ENCODE results near the gene KRT32. TPM values are rescaled to one million over a fixed set of nuclear protein-coding genes. Genes with fewer than 3 reads are reported as not detected.

KRT32 gene
- total RNA-seq, 1 experiment from 2014 or later, result 0.42 TPM

- ChIA-PET POLR2A (no interaction called here), RAD21 (ENCODE audit: low non-redundant PET in 1 of 2, low total read pairs in 2 of 2, uncharacterized antibody in 2 of 2, unreplicated experiment in 2 of 2) (no interaction called here), CTCF (no interaction called here)
- Histone ChIP-seq H3K4me2 (ENCODE audit: low read length) (no peak overlapping the region), H3K4me1 (ENCODE audit: control insufficient read depth in 1 of 2, insufficient read depth in 2 of 2, low read length in 2 of 2) (peaks cover 15 to 41% of the 10 kb centered on the region in 2 experiments), H2AFZ (ENCODE audit: low read depth, low read length, poor library complexity, severe bottlenecking) (no peak overlapping the region), H4K20me1 (ENCODE audit: insufficient read depth) (no peaks in the 10 kb centered on the region), H3K4me3 (replicated peaks in 1 of 2; ENCODE audit: low read depth in 1 of 2, low read length in 2 of 2) (no peak overlapping the region), H3K9me3 (ENCODE audit: control insufficient read depth in 1 of 2, insufficient read depth in 1 of 2, low read depth in 1 of 2, low read length in 2 of 2) (no peaks in the 10 kb centered on the region), H3K36me3 (ENCODE audit: control insufficient read depth in 1 of 2, insufficient read depth in 2 of 2, low read length in 2 of 2) (no peaks in the 10 kb centered on the region), H3K9ac (ENCODE audit: low read length) (no peak overlapping the region), H3K27me3 (ENCODE audit: insufficient read depth, low read length) (no peaks in the 10 kb centered on the region), H3K79me2 (ENCODE audit: insufficient read depth, low read length) (no peaks in the 10 kb centered on the region), H3K27ac (ENCODE audit: low read depth, low read length) (no peak overlapping the region), H3K9me2 (ENCODE audit: insufficient read depth) (no peaks in the 10 kb centered on the region)
- no peak for ATAC-seq
- intact Hi-C loops (cut with micrococcal nuclease), result loop anchor here (10.0 kb wide), 1 partner anchor 75 kb away; no protein-coding TSS in a partner anchor
- DNase-seq (ENCODE audit: low read depth, low spot score), result no peak
- TF ChIP-seq POLR2AphosphoS5 (IDR thresholded peaks at IDR 0.05; ENCODE audit: low read depth, low read length) (no peak), TCF7L2 (IDR thresholded peaks at IDR 0.05; ENCODE audit: borderline replicate concordance, extremely low read depth, insufficient read depth, insufficient read length) (no peak), REST (IDR thresholded peaks at IDR 0.05; ENCODE audit: low read depth) (no peak), ELF1 (IDR thresholded peaks at IDR 0.05; ENCODE audit: borderline replicate concordance, low read depth) (no peak), JUND (IDR thresholded peaks at IDR 0.05) (no peak), YY1 (IDR thresholded peaks at IDR 0.05; ENCODE audit: extremely low read depth, insufficient replicate concordance, low read depth, low read length) (no peak), CEBPB (IDR thresholded peaks at IDR 0.05; ENCODE audit: low read depth) (no peak), EGR1 (IDR thresholded peaks at IDR 0.05; ENCODE audit: low read depth) (no peak), ATF3 (IDR thresholded peaks at IDR 0.05) (no peak), EZH2 (IDR thresholded peaks at IDR 0.05) (no peak), SIN3A (IDR thresholded peaks at IDR 0.05; ENCODE audit: low read depth) (no peak), POLR2A (IDR thresholded peaks at IDR 0.05; ENCODE audit: borderline replicate concordance, extremely low read depth, insufficient read depth, insufficient read length) (no peak), ZFX (IDR thresholded peaks at IDR 0.05) (no peak), FOSL1 (IDR thresholded peaks at IDR 0.05; ENCODE audit: low read depth) (no peak), MAX (IDR thresholded peaks at IDR 0.05) (no peak), CTCF (IDR thresholded peaks at IDR 0.05 in 2 of 3, conservative IDR thresholded peaks at IDR 0.05 in 1 of 3; ENCODE audit: borderline replicate concordance in 1 of 3, insufficient read depth in 1 of 3, low read depth in 2 of 3, low read length in 2 of 3) (no peak), SP1 (IDR thresholded peaks at IDR 0.05; ENCODE audit: low read depth) (no peak), RAD21 (IDR thresholded peaks at IDR 0.05; ENCODE audit: low read depth) (no peak)
- no TSS peak for BruUV-seq (replicated peaks)
Measured at GRCh38 chr17:41419716-41420115, 47.5 kb downstream of the KRT32 start.
